NK-92 (cell line): ENCODE data around the gene KCNK15.

Experiments used
- DNase-seq: peaks from one replicate; lab custom pipeline; 2025; ENCODE audit not compliant: unreplicated experiment; lab: John Stamatoyannopoulos, UW

KCNK15 gene

GRCh38 chr20:44715499-44716308 lies 30.0 kb upstream of the KCNK15 start:
- no peak for DNase-seq

- no peak for DNase-seq
Observed at GRCh38 chr20:44716309-44717106, 29.2 kb upstream of the KCNK15 start.

- DNase-seq = no peak
Observed at GRCh38 chr20:44717986-44718385, 27.7 kb upstream of the KCNK15 start.

- no peak for DNase-seq
Observed at GRCh38 chr20:44719841-44720240, 25.8 kb upstream of the KCNK15 start.

GRCh38 chr20:44720621-44720996 lies 25.1 kb upstream of the KCNK15 start:
- DNase-seq = no peak

GRCh38 chr20:44720997-44721784 lies 24.5 kb upstream of the KCNK15 start:
- no peak for DNase-seq

- DNase-seq = no peak
Observed at GRCh38 chr20:44721785-44722054, 23.9 kb upstream of the KCNK15 start.

- DNase-seq = no peak
Observed at GRCh38 chr20:44722990-44723389, 22.7 kb upstream of the KCNK15 start.

GRCh38 chr20:44723391-44723790 lies 22.3 kb upstream of the KCNK15 start:
- DNase-seq = no peak

- no peak for DNase-seq
Observed at GRCh38 chr20:44723798-44724362, 21.8 kb upstream of the KCNK15 start.

- no peak for DNase-seq
Observed at GRCh38 chr20:44724423-44725091, 21.1 kb upstream of the KCNK15 start.

- no peak for DNase-seq
Observed at GRCh38 chr20:44725837-44726236, 19.8 kb upstream of the KCNK15 start.

- no peak for DNase-seq
Observed at GRCh38 chr20:44727039-44727438, 18.6 kb upstream of the KCNK15 start.

GRCh38 chr20:44727651-44728050 lies 18.0 kb upstream of the KCNK15 start:
- DNase-seq = no peak

GRCh38 chr20:44728801-44729443 lies 16.7 kb upstream of the KCNK15 start:
- no peak for DNase-seq

GRCh38 chr20:44730441-44730840 lies 15.2 kb upstream of the KCNK15 start:
- DNase-seq = no peak

- no peak for DNase-seq
Observed at GRCh38 chr20:44731657-44732056, 14.0 kb upstream of the KCNK15 start.

- DNase-seq = no peak
Observed at GRCh38 chr20:44732327-44732726, 13.3 kb upstream of the KCNK15 start.

- DNase-seq = no peak
Observed at GRCh38 chr20:44733341-44734069, 12.2 kb upstream of the KCNK15 start.

GRCh38 chr20:44734938-44735337 lies 10.7 kb upstream of the KCNK15 start:
- no peak for DNase-seq
